ENCODE data around the gene NIPA2.

NIPA2 gene

DNA sequence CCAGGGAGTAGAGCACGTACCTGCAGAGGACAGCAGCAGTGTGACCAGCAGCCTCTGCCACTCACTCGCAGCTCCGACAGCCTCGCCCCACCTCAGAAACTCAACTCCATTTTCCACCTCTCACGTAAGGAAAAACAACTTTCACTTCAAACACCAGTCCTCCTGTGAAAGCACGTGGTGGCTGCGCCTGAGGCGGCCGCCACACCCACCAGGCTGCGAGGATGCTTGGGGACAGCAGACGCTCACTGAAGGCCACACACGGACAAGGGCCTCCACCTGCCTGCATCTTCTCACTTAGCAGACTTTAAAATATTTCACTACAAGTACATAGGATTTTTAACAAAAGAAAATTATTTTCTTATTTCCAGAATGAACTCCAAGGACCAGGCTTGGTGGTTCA, 73.8 kb downstream of the NIPA2 start:
- no peak overlapping the region for H3K27ac ChIP-seq (ENCODE audit: poor library complexity, severe bottlenecking)
- H3K4me1 ChIP-seq (ENCODE audit: insufficient read depth, poor library complexity, severe bottlenecking) = no peaks in the 10 kb centered on the region
- H3K9me3 ChIP-seq (ENCODE audit: severe bottlenecking) = no peaks in the 10 kb centered on the region
- DNase-seq (ENCODE audit: low spot score) = peak; percentile 26
- H3K4me3 ChIP-seq (ENCODE audit: severe bottlenecking) = no peak overlapping the region
- no peak for ATAC-seq (ENCODE audit: low read depth)
- H3K27me3 ChIP-seq (ENCODE audit: insufficient read depth, poor library complexity, severe bottlenecking) = no peaks in the 10 kb centered on the region
- TF ChIP-seq, protein P1, sequence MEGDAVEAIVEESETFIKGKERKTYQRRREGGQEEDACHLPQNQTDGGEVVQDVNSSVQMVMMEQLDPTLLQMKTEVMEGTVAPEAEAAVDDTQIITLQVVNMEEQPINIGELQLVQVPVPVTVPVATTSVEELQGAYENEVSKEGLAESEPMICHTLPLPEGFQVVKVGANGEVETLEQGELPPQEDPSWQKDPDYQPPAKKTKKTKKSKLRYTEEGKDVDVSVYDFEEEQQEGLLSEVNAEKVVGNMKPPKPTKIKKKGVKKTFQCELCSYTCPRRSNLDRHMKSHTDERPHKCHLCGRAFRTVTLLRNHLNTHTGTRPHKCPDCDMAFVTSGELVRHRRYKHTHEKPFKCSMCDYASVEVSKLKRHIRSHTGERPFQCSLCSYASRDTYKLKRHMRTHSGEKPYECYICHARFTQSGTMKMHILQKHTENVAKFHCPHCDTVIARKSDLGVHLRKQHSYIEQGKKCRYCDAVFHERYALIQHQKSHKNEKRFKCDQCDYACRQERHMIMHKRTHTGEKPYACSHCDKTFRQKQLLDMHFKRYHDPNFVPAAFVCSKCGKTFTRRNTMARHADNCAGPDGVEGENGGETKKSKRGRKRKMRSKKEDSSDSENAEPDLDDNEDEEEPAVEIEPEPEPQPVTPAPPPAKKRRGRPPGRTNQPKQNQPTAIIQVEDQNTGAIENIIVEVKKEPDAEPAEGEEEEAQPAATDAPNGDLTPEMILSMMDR (IDR thresholded peaks at IDR 0.05; ENCODE audit: poor library complexity, severe bottlenecking) = no peak
- H3K36me3 ChIP-seq (ENCODE audit: low read depth) = peaks cover 88% of the 10 kb centered on the region

DNA sequence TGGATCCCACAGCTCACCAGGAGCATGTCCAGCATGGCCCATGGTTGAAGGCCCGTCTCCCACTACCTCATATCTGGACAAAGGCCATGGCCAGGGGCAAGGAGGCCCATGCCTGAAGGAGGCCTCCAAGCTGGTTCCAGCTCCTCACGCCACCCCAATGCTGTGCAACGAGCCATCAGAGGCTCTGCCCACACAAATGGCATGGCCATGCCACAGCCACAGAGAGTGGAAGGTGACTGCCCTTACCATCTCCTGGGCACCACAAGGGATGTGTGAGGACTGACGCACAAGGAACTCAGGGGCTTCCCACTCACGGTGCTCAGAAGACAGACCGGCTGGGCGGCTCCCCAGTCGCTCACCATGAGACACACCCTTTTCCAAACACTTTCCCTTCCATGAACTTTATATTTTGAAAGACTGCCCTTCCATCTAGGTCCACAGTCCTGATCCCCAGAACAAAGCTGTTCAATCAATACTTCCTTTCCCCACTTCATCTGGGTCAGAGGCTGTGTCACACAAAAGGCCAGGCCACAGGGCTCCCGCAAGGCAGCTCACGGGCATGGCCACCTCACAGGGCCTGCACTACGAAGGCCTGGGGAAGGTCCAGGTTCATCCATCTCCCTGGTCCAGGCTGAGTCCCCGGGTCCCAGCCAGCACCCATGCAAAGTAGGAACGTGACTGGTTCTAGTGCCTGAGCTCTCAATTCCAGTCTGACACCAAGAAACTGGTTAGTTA, 75.3 kb downstream of the NIPA2 start:
- TF ChIP-seq, protein P1 (IDR thresholded peaks at IDR 0.05; ENCODE audit: poor library complexity, severe bottlenecking) = no peak

DNA sequence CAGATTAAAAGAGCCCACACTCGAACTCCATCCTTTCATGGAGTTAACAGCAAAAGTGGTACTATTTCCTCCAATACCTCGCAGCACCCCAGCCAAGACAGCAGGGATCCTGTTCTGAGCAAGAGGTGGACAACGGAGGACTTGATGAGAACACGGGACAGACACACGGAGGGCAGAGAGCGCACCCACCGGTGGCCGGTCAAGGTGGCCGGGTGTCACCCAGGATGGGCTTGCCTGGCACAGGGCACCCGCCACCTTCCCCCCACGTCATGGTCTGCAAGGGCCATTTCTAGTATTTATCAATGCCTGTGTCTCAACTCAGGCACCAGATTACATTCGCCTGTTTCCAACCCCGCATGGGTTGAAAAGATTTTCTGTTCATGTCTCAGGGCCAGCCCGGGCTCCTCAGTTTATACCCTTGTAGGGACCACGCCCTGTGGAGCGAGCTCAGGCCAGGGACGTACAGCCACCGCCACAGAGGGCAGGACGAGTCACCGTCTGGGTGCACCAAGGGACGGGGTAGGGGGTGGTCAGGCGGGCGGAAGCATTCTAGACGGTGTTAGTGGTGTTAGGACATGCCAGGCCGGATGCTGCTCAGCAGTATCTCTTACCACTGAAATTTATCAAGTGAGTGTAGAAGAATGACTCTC, 77.5 kb downstream of the NIPA2 start:
- H3K27me3 ChIP-seq (ENCODE audit: insufficient read depth, poor library complexity, severe bottlenecking) = no peaks in the 10 kb centered on the region
- TF ChIP-seq, protein P1 (IDR thresholded peaks at IDR 0.05; ENCODE audit: poor library complexity, severe bottlenecking) = no peak
- peak overlapping the region; percentile 48 for H3K27ac ChIP-seq (ENCODE audit: poor library complexity, severe bottlenecking)
- DNase-seq (ENCODE audit: low spot score) (no peak), ATAC-seq (ENCODE audit: low read depth) (peak; percentile 35)
- peaks cover 85% of the 10 kb centered on the region for H3K36me3 ChIP-seq (ENCODE audit: low read depth)
- H3K9me3 ChIP-seq (ENCODE audit: severe bottlenecking) = no peaks in the 10 kb centered on the region
- no peak overlapping the region for H3K4me3 ChIP-seq (ENCODE audit: severe bottlenecking)
- H3K4me1 ChIP-seq (ENCODE audit: insufficient read depth, poor library complexity, severe bottlenecking) = no peaks in the 10 kb centered on the region

More for the DNA sequence above, 75.3 kb downstream of the NIPA2 start:
- H3K4me1 ChIP-seq (ENCODE audit: insufficient read depth, poor library complexity, severe bottlenecking) = no peaks in the 10 kb centered on the region
- H3K27ac ChIP-seq (ENCODE audit: poor library complexity, severe bottlenecking) = no peak overlapping the region
- H3K36me3 ChIP-seq (ENCODE audit: low read depth) = peaks cover 91% of the 10 kb centered on the region
- no peaks in the 10 kb centered on the region for H3K27me3 ChIP-seq (ENCODE audit: insufficient read depth, poor library complexity, severe bottlenecking)
- no peak overlapping the region for H3K4me3 ChIP-seq (ENCODE audit: severe bottlenecking)
- H3K9me3 ChIP-seq (ENCODE audit: severe bottlenecking) = no peaks in the 10 kb centered on the region
- peak; percentile 63 for DNase-seq (ENCODE audit: low spot score)
- ATAC-seq (ENCODE audit: low read depth) = no peak

- H3K27me3 ChIP-seq (ENCODE audit: insufficient read depth, poor library complexity, severe bottlenecking) = no peaks in the 10 kb centered on the region
- no peak overlapping the region for H3K4me3 ChIP-seq (ENCODE audit: severe bottlenecking)
- DNase-seq (ENCODE audit: low spot score) = no peak
- H3K4me1 ChIP-seq (ENCODE audit: insufficient read depth, poor library complexity, severe bottlenecking) = no peaks in the 10 kb centered on the region
- no peak for ATAC-seq (ENCODE audit: low read depth)
- H3K36me3 ChIP-seq (ENCODE audit: low read depth) = peaks cover 82% of the 10 kb centered on the region
- TF ChIP-seq, protein P1 (IDR thresholded peaks at IDR 0.05; ENCODE audit: poor library complexity, severe bottlenecking) = no peak
- H3K9me3 ChIP-seq (ENCODE audit: severe bottlenecking) = no peaks in the 10 kb centered on the region
- peak overlapping the region; percentile 48 for H3K27ac ChIP-seq (ENCODE audit: poor library complexity, severe bottlenecking)
These were observed 78.3 kb downstream of the NIPA2 start for GRCh38 chr15:22916606-22917350.

All from RWPE2 (cell line).